ENCODE measurements around the gene PITHD1. TPM values are rescaled to one million over a fixed set of nuclear protein-coding genes. Genes with fewer than 3 reads are reported as not detected.
A peak's percentile ranks its signal among the peaks of the same experiment; 100 is the strongest.
"Not testable (repeated sequence)": the region's sequence is repeated elsewhere in the genome, so short reads cannot be mapped to it uniquely, and the experiment has no call there.

Gene PITHD1
- total RNA-seq: 43.8 TPM

DNA sequence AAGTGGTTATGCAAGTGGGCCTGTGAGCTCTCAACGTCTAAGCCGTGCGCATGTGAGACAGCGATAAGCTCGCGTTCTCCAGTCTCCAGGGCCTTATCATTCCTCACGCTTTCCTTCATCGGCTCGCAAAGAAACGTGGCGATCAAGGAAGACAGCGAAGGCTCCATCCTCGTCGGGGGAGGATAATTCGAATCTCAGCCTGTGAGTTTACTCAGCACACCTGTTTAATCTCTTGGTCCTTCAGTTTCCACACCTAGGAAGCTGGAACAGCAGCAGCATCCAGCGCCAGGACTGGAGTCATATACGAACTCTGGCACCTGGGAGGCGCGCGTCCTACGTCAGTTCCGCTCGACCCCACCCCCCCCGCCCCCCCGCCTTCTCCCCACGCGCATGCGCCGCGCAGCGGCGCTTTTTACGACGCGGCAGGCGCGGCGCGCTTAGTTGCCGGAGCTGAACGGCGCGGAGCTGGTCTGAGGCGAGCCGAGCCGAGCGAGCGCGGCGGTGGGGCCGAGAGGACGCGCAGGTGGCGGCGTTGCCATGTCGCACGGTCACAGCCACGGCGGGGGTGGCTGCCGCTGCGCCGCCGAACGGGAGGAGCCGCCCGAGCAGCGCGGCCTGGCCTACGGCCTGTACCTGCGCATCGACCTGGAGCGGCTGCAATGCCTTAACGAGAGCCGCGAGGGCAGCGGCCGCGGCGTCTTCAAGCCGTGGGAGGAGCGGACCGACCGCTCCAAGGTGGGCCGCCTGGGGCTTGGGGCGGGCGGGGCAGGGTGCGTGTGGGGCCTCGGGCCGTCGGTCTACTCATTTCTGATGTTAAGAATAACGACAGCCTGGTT lies at the start of gene PITHD1:
PITHD1 (plus strand) TSS at position 440 of the 836 bp plus-strand sequence; CDS start at position 538, 98 bp downstream.
- peak; percentile 93 for DNase-seq

- no peak for DNase-seq
Observed at GRCh38 chr1:23732363-23733224, 45.6 kb upstream of the PITHD1 start.

DNA sequence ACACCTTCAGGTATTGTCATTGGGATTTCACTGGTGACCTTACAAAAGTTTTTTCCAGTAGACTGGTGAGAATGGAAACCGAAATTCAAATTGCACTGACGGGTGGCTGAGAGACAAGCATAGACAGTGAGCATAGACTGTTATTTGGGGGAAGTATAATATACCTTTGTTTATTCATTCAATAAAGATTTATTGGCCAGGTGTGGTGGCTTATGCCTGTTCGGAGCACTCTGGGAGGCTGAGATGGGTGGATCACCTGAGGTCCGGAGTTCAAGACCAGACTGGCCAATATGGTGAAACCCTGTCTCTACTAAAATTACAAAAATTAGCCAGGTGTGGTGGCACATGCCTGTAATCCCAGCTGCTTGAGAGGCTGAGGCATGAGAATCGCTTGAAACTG lies 44.9 kb upstream of the PITHD1 start:
- not testable (repeated sequence) for DNase-seq

GRCh38 chr1:23736437-23737134 lies 41.6 kb upstream of the PITHD1 start:
- DNase-seq: no peak

GRCh38 chr1:23741609-23742008 lies 36.6 kb upstream of the PITHD1 start:
- no peak for DNase-seq

DNA sequence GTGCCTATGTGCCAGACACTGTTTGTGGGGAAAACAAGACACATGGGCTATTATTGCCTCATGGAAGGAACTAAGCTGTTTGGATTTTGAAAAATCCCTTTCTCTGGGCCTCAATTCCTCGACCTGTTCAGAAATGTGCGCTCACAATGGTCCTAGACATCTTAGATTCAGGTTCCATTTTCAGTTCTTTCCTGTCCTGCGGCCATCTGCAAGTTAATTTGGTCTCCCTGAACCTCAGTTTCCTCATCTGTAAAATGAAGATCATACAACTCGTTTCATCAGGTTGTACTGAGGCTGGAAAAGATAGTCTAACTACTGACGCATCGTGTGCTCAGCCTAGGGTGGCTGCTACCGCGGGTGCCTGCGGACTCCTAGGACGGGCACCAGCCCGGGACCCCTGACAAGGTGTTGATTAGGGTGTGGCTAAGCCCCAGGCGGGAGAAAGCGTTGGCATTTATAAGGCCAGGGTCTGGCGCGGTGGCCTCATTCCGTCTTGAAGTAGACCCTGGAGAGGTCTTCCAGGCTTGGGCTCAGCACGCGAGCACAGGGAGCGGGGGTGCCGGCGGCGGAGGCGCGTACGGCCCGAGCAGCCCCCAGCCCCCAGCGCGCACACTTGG lies 35.4 kb upstream of the PITHD1 start:
- DNase-seq: no peak

DNA sequence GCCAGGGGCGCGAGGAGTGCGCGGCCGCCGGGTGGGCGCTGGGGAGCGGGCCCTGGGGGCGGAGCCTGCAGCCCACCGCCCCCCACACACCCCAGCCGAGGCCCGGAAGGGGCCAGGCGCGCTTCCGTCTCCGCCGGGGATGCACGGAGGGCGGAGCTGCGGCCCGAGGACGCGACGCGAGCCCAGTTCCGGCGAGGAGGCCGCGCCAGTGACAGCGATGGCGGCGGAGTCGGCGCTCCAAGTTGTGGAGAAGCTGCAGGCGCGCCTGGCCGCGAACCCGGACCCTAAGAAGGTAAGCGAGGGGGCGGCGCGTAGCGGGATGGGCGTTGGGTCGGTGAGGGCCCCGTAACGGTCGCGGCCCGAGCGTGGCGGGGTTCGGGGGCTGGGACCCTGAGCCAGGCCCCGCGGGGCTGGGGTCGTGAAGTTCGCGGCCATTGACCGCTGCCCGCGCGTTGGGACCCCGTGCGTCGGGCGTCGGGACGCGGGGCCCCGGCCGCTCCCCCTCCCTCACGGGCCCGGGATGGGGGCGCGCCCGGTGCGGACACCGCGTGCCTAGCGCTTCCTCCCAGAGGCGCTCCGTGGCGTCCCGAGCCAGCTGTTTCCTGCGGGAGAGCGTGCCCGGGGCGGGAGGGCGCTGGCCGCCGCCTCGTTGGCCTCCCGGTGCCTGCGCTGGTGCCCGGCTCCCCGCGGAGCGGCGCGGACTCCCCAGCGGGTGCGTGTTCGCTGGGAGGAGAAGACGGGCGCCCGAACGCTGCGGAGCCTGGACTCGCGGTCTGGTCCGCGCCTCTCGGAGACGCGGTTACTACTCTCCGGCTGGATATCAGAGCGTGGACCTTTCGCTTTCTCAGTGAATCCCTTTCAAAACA lies 34.7 kb upstream of the PITHD1 start, which contains the start of gene ELOA:
ELOA (plus strand) TSS at position 185 of the 866 bp plus-strand sequence; CDS start at position 218, 33 bp downstream.
- DNase-seq: peak; percentile 90

GRCh38 chr1:23745515-23745914 lies 32.7 kb upstream of the PITHD1 start:
- no peak for DNase-seq

- no peak for DNase-seq
Observed at GRCh38 chr1:23748016-23748415, 30.2 kb upstream of the PITHD1 start.

GRCh38 chr1:23751050-23751814 lies 27.0 kb upstream of the PITHD1 start:
- peak; percentile 33 for DNase-seq

GRCh38 chr1:23751815-23752200 lies 26.4 kb upstream of the PITHD1 start:
- DNase-seq: no peak

- DNase-seq: no peak
Observed at GRCh38 chr1:23752909-23753308, 25.3 kb upstream of the PITHD1 start.

DNA sequence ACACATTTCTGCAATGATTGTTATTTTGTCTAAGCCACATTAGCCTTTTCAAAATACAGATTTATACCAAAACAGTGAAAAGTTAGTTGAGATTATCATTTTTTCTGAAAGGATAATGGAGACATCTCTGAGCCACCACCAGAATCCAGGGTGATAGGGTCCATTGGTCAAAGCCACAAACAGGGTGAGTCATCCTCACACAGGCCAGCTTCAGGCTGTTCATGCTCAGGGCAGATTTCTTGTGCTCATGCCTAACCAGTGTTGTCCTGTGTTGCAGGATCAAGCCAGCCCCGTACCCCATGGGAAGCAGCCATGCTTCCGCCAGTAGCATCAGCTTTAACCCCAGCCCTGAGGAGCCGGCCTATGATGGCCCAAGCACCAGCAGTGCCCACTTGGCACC lies 21.5 kb upstream of the PITHD1 start:
- no peak for DNase-seq

- DNase-seq: no peak
Observed at GRCh38 chr1:23757812-23758211, 20.4 kb upstream of the PITHD1 start.

GRCh38 chr1:23759277-23759676 lies 18.9 kb upstream of the PITHD1 start:
- DNase-seq: no peak

- peak; percentile 23 for DNase-seq
Observed at GRCh38 chr1:23763041-23763577, 15.1 kb upstream of the PITHD1 start.

GRCh38 chr1:23768733-23769132 lies 9.5 kb upstream of the PITHD1 start:
- DNase-seq: no peak

DNA sequence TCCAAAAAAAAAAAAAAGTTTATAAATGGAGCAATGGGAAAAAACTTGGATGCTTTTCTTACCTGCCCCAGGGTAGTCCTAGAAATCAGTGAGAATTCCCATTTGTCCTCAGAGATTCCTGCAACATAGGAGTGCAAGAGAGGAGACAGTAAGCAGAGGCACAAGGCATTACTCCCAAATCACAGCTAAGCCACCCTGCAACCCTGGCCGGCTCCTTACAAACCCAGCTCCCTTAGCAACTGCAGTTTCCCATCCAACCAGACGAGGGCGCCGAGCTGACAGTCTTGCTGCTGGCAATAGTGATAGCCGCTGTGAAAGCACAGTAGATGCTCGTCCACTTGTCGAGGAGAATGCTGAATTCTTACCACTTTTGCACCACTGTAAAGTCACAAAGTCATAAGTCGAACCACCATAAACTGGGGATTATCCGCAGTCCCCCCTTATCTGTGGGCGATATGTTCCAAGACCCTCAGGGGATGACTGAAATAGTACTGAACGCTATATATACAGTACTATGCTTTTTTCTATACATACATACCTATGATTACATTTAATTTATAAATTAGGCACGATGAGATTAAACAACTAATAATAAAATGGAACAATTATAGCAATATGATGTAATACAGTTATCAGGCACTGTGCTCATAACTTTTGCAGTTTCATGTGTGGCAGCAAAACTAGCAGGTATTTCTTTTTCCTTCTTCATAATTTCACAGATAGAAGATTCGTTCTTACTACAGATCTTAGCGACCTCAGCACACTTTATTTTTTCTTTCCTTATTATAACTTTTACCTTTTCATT lies 6.0 kb upstream of the PITHD1 start:
- peak; percentile 92 for DNase-seq

GRCh38 chr1:23772854-23773242 lies 5.4 kb upstream of the PITHD1 start:
- no peak for DNase-seq

All from tongue (tissue), 2 donors.